ENCODE results near the gene FBLN5.

FBLN5 gene

GRCh38 chr14:91945751-91946621 is 1.5 kb downstream of the FBLN5 start:
- no peak for DNase-seq

GRCh38 chr14:91942946-91943345 is 4.5 kb downstream of the FBLN5 start:
- DNase-seq: no peak

- DNase-seq: no peak
These were observed 5.4 kb downstream of the FBLN5 start for GRCh38 chr14:91942128-91942527.

DNA sequence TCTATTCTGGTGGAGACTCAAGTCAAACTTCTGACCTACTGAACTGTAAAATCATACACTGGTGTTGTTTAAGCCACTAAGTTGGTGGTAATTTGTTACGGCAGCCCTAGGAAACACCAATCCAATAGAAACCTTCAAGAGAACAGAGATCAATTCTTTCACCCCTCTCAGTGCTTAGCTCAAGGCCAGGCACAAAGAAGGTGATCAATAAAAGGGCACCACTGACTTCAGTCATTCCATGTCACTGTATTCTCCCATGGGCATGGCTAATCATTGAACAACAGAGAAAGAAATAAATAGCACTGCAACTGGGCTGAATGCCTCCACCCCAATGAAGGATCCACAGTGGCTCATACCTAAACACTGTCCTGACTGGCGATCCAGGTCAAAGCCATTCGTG is 7.3 kb downstream of the FBLN5 start:
- no peak for DNase-seq

- DNase-seq: no peak
These were observed 11.9 kb downstream of the FBLN5 start for GRCh38 chr14:91935586-91935985.

- DNase-seq: no peak
These were observed 12.8 kb downstream of the FBLN5 start for GRCh38 chr14:91934554-91935285.

DNA sequence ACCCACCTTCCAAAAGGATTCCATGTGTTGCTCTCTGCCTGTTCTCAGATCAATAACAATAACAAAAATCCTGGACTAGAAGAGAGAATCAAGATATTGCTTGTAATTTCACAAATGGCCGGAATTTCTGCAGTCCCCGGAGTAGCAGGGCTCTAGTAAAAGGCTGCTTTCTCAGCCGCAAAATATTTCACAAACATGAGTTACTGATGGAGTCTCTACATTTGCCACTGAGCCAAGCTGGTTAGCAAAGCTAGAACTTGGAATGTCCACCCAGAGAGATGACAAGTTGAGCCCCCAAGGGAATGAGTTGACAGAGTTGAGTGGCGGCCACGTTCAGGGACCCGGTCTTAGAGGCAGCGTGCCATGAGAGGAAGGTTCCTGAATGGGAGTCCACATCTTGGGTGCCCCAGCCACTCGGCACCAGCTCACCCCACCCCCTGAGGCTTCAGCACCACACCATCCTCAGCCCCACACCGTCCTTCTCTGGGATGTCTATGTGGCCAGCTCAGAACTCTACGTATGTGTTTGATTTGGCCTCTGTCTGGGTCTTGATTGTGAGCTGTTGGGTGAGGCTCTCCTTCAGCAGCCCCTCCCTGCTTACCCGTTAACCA is 15.9 kb downstream of the FBLN5 start:
- no peak for DNase-seq

DNA sequence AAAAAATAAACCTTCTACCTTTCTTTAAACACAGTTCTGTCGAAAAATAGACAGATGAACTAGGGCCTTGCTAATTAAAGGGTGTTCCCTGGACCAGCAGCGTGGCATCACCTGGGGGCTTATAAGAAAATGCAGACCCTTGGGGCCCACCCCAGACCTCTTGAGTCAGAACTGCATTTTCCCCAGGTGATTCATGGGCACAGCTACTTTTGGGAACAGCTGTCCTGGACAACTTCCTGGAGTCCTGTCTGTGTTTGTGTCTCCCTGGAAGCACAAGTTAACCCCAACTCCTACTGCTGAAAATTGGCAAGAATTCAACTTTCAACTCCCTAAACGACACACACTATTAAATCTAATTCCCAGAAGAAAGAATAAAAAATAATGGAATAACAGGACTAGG is 17.8 kb downstream of the FBLN5 start:
- DNase-seq: no peak

DNA sequence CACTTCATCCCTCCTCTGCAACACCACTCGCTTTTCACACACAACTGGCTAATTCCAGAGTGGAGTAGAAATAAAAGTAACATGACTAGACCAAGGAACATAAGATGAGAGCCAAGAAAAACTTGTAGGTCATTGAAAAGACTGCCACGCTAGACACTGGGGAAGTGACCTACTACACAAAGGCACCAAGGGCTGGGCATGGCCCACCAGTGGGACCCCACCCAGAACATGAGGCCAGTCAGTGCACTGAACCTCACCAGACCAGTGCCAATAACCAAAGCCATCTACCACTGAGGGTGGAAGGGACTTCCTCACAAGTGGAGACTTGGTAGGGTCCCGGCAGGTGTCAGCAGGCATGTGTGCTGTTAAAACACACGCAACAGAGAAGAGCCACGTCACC is 19.7 kb downstream of the FBLN5 start:
- DNase-seq: no peak

DNA sequence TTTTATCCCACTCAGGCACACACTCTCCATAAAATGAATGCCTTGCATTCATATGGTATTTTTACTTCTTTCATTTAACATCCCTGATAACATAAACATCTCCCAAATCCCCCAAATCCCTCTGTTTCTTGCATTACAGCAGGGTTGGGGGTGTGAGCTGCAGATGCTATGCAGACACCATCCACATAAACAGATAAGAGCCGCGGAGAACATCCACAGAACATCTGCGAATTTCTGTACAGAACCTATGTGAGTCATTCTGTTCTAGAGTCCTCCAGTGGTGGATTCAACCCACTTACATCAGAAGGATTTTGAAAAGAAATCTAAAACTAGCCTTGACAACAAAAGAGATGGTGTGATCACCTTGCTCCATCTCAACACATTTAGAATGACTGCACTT is 20.3 kb downstream of the FBLN5 start:
- no peak for DNase-seq

- no peak for DNase-seq
These were observed 21.2 kb downstream of the FBLN5 start for GRCh38 chr14:91926131-91926890.

- no peak for DNase-seq
These were observed 21.8 kb downstream of the FBLN5 start for GRCh38 chr14:91925727-91926121.

DNA sequence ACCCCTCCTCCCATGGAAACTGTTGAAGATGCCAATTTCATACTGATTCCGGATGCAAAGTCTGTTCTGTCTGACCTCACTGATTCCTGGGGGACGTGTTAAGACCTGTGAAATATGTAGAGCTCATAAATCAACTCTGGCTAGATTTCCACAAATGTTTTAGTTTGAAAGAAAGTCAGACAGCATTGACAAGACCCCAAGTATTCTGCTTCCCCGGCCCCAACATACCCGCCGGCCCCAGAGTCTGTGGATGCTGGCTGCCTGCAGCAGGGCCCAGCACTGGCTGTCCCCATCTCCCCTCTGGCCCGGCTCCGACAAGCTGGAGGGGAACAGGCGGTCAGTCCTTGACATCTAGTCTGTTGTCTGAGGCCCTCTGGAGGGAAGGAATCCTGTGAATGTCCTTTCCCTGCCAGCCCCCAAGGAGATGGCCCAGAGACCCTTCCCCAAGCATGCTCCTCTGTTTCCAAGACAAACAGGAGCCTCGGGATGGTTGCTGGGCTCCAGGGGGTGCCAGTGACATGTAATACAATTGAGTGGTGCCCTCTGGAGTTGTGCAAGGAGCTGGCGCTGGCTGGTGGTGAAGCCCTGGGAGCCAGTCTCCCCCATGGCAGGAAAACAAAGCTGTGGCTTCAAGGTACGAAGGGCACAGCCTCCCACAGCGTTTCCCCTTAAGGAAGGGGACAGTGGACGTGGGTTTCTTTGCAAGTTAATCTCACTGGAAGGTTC is 22.3 kb downstream of the FBLN5 start:
- no peak for DNase-seq

DNA sequence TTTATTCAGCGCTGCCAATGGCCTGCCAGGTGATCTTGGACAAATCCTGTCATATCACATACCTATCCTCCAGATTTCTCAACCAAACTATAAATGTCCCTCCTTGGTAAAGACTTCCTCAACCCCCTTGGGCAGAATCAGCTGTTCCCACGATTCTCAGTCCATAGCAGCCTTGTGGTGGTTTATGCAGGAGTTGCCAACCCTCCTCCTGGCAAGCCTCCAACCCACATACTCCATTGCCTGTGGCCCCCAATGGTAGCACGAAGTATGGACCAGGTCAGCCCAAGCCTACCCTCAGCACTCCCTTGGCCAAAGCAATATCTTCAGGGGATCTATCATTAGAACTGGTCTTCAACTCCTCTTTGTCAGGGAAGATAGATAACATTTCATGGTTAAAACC is 27.0 kb downstream of the FBLN5 start:
- DNase-seq: no peak

- DNase-seq: no peak
These were observed 27.7 kb downstream of the FBLN5 start for GRCh38 chr14:91919814-91920213.

- DNase-seq: no peak
These were observed 29.2 kb downstream of the FBLN5 start for GRCh38 chr14:91918186-91918883.

- DNase-seq: no peak
These were observed 35.5 kb downstream of the FBLN5 start for GRCh38 chr14:91912035-91912434.

DNA sequence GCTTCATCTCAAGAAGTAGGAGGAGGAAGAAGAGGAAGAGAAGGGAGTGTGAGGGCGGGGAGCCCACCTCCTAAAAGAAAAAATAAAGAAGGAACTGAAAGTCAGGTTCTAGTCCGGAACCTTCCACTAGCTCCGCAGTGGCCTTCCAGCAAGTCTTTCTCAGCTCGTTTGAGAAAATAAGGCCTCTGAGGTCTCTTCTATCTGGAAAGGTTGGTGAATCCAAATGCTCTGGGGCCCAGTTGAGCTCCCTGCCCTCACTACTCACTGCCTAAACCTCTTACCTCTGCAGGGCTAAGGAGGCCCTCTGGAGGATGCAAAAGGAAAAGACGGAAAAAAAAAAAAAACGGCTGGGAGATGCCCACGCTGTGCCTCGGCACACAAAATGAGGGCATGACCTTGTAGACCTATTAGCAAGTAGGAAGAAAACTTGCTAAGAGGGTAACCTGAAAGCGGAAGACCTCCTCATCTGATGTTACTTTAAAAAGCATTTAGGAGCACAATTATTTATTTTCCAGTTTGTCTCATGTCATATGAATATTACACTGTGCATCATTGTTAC is 35.9 kb downstream of the FBLN5 start:
- DNase-seq: peak; percentile 15

DNA sequence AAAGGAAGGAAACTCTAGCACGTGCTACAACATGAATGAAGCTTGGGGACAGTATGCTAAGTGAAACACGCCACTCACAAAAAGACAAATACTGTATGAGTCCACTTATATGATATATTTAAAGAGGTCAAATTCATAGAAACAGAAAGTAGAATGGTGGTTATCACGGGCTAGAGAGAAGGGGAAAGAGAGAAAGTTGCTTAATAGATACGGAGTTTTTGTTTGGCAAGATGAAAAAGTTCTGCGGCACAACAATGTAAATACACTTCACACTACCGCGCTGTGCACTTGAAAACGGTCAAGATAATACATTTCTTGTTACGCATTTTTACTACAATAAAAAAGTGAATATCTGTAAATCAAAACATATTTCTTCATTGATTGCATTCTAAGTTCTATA is 37.3 kb downstream of the FBLN5 start:
- DNase-seq: no peak

- DNase-seq: no peak
These were observed 41.1 kb downstream of the FBLN5 start for GRCh38 chr14:91906374-91906773.

DNA sequence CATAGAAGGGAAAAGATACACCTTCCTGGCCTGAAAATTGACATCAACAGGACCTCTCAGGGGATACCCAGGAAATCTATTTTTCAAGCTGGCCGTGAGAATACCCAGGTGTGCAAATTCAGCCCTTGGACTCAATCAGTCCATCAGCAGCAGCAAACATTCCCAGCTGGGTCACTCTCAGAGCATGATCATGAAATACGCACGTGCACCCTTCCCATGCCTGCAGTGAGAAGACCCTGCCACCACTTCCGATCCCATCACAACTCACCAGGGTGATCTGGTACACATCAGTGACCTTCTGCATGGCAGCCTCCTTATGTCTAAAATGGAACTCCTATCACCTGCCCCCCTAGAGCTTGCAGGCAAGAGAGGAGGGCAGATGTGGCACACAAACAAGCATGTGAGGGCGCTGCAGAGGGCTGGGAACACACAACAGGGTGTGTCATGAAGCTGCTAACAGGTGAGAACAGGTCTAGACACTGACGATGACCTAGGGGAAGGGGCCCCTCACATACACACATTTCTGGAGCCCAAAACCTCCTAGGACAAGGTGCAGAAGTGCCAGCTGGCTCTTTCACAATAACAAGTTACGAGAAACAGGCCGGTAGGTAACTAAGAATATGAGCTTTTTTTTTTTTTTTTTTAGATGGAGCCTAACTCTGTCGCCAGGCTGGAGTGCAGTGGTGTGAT is 42.4 kb downstream of the FBLN5 start:
- no peak for DNase-seq
